WTC11 (cell line): ENCODE measurements around the gene FRAT2.

ENCODE experiments used
- ETV6 ChIP-seq: sonication (generic); formaldehyde crosslinking; IDR thresholded peaks from 2 replicates; pipeline ENCODE4 v1.8.1; 2022; ENCODE audit warnings: mild to moderate bottlenecking, missing genetic modification reagents
- MXD4 ChIP-seq: fragments of 250-450 bp; sonication (Bioruptor Pico); IDR thresholded peaks from 2 replicates; pipeline ENCODE4 v1.8.0; 2021; ENCODE audit warnings: mild to moderate bottlenecking, moderate library complexity, borderline replicate concordance
- SMAD3 ChIP-seq: sonication (generic); formaldehyde crosslinking; IDR thresholded peaks from 2 replicates; pipeline ENCODE4 v1.8.0; 2022; ENCODE audit warnings: missing genetic modification reagents, mild to moderate bottlenecking, borderline replicate concordance
- ZNF423 ChIP-seq: fragments of 250-450 bp; sonication (Bioruptor Pico); IDR thresholded peaks from 2 replicates; pipeline ENCODE4 v2.1.2; 2022; ENCODE audit warnings: mild to moderate bottlenecking, moderate library complexity
- TF ChIP-seq, protein P1 (sequence below): fragments of 200-600 bp; IDR thresholded peaks from 2 replicates; pipeline ENCODE4 v1.8.0; 2022; ENCODE audit warnings: antibody characterized with exemption
- TF ChIP-seq, protein P2 (sequence below): sonication (generic); formaldehyde crosslinking; conservative IDR thresholded peaks from 2 replicates; pipeline ENCODE4 v1.8.1; 2022; ENCODE audit warnings: mild to moderate bottlenecking, missing genetic modification reagents
- TF ChIP-seq, protein P3 (sequence below): sonication (generic); formaldehyde crosslinking; IDR thresholded peaks from 2 replicates; pipeline ENCODE4 v1.8.0; 2023; ENCODE audit warnings: missing genetic modification reagents
- TF ChIP-seq, protein P4 (sequence below): sonication (generic); formaldehyde crosslinking; IDR thresholded peaks from 2 replicates; pipeline ENCODE4 v1.8.0; 2022; ENCODE audit warnings: mild to moderate bottlenecking, missing genetic modification reagents

DNA sequence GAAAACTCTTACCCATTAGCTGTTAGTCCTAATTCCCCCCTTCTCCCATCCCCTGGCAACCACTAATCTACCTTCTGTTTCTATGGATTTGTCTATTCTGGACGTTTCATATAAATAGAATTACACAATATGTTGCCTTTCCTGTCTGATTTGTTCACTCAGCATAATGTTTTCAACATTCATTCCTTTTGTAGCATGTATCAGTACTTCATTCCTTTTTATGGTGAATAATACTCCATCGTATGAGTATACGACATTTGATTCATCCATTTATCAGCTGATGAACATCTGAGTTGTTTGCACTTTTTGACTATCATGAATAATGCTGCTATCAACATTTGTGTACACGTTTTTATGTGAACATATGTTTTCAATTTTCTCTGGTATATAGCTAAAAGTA lies 19.9 kb downstream of the FRAT2 start:
- TF ChIP-seq, protein P1, sequence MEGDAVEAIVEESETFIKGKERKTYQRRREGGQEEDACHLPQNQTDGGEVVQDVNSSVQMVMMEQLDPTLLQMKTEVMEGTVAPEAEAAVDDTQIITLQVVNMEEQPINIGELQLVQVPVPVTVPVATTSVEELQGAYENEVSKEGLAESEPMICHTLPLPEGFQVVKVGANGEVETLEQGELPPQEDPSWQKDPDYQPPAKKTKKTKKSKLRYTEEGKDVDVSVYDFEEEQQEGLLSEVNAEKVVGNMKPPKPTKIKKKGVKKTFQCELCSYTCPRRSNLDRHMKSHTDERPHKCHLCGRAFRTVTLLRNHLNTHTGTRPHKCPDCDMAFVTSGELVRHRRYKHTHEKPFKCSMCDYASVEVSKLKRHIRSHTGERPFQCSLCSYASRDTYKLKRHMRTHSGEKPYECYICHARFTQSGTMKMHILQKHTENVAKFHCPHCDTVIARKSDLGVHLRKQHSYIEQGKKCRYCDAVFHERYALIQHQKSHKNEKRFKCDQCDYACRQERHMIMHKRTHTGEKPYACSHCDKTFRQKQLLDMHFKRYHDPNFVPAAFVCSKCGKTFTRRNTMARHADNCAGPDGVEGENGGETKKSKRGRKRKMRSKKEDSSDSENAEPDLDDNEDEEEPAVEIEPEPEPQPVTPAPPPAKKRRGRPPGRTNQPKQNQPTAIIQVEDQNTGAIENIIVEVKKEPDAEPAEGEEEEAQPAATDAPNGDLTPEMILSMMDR, result no peak
- no peak for TF ChIP-seq MXD4 (CRISPR knock-in tag)
- no peak for TF ChIP-seq ZNF423
- no peak for TF ChIP-seq SMAD3 (CRISPR knock-in tag)
- no peak for TF ChIP-seq ETV6
- TF ChIP-seq, protein P2, sequence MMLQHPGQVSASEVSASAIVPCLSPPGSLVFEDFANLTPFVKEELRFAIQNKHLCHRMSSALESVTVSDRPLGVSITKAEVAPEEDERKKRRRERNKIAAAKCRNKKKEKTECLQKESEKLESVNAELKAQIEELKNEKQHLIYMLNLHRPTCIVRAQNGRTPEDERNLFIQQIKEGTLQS, result no peak
- TF ChIP-seq, protein P3, sequence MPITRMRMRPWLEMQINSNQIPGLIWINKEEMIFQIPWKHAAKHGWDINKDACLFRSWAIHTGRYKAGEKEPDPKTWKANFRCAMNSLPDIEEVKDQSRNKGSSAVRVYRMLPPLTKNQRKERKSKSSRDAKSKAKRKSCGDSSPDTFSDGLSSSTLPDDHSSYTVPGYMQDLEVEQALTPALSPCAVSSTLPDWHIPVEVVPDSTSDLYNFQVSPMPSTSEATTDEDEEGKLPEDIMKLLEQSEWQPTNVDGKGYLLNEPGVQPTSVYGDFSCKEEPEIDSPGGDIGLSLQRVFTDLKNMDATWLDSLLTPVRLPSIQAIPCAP (CRISPR knock-in tag), result no peak
- TF ChIP-seq, protein P4, sequence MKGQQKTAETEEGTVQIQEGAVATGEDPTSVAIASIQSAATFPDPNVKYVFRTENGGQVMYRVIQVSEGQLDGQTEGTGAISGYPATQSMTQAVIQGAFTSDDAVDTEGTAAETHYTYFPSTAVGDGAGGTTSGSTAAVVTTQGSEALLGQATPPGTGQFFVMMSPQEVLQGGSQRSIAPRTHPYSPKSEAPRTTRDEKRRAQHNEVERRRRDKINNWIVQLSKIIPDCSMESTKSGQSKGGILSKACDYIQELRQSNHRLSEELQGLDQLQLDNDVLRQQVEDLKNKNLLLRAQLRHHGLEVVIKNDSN (CRISPR knock-in tag), result no peak
